ENCODE data around the gene SAP130.

DNA sequence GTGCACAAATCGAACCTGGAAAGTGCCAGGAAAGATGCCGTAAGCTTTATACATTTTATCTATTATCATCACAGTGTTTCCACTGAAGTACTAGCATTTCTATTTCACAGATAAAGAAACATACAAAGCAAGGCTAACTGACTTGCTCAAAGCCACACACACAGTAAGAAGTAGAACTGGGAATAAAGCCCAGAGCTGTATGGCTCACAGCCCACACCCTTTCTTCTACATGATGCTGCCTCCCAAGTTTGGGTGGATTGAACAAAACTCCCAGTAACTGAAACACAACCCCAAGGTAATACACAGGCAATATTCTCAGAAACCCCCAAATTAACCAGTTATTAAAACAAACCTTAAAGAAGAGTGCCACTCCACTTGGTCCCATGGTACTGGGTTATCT is 11.2 kb downstream of the SAP130 start:
- TF ChIP-seq, protein P1, sequence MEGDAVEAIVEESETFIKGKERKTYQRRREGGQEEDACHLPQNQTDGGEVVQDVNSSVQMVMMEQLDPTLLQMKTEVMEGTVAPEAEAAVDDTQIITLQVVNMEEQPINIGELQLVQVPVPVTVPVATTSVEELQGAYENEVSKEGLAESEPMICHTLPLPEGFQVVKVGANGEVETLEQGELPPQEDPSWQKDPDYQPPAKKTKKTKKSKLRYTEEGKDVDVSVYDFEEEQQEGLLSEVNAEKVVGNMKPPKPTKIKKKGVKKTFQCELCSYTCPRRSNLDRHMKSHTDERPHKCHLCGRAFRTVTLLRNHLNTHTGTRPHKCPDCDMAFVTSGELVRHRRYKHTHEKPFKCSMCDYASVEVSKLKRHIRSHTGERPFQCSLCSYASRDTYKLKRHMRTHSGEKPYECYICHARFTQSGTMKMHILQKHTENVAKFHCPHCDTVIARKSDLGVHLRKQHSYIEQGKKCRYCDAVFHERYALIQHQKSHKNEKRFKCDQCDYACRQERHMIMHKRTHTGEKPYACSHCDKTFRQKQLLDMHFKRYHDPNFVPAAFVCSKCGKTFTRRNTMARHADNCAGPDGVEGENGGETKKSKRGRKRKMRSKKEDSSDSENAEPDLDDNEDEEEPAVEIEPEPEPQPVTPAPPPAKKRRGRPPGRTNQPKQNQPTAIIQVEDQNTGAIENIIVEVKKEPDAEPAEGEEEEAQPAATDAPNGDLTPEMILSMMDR (IDR thresholded peaks at IDR 0.05) = no peak
- no peak for TF ChIP-seq POLR2AphosphoS5 (IDR thresholded peaks at IDR 0.05; ENCODE audit: insufficient read depth in 1 of 2, low read depth in 1 of 2)
